Ishikawa (cell line): Measurements from ENCODE around the gene KLK12.

Source experiments
- CEBPB ChIP-seq: IDR thresholded peaks from 2 replicates; pipeline ENCODE4 v1.6.1; 2012
- CREB1 ChIP-seq: IDR thresholded peaks from 2 replicates; pipeline ENCODE4 v1.6.1; 2012; ENCODE audit warnings: low read depth
- EGR1 ChIP-seq: IDR thresholded peaks from 2 replicates; pipeline ENCODE4 v1.6.1; 2012
- EP300 ChIP-seq: IDR thresholded peaks from 2 replicates; pipeline ENCODE4 v1.6.1; 2012; ENCODE audit warnings: borderline replicate concordance
- RAD21 ChIP-seq: IDR thresholded peaks from 2 replicates; pipeline ENCODE4 v1.6.1; 2012; ENCODE audit warnings: low read depth
- TAF1 ChIP-seq: IDR thresholded peaks from 2 replicates; pipeline ENCODE4 v1.6.1; 2012; ENCODE audit warnings: low read depth, mild to moderate bottlenecking
- TCF12 ChIP-seq: IDR thresholded peaks from 2 replicates; pipeline ENCODE4 v1.6.1; 2012; ENCODE audit warnings: low read depth
- TEAD4 ChIP-seq: IDR thresholded peaks from 2 replicates; pipeline ENCODE4 v1.6.1; 2012
- ZBTB7A ChIP-seq: IDR thresholded peaks from 2 replicates; pipeline ENCODE4 v1.6.1; 2012; ENCODE audit warnings: low read depth
- TF ChIP-seq, protein P1 (sequence below): IDR thresholded peaks from 2 replicates; pipeline ENCODE4 v1.6.1; 2012; ENCODE audit warnings: low read depth, mild to moderate bottlenecking
- TF ChIP-seq, protein P2 (sequence below): IDR thresholded peaks from 2 replicates; pipeline ENCODE4 v1.6.1; 2012

DNA sequence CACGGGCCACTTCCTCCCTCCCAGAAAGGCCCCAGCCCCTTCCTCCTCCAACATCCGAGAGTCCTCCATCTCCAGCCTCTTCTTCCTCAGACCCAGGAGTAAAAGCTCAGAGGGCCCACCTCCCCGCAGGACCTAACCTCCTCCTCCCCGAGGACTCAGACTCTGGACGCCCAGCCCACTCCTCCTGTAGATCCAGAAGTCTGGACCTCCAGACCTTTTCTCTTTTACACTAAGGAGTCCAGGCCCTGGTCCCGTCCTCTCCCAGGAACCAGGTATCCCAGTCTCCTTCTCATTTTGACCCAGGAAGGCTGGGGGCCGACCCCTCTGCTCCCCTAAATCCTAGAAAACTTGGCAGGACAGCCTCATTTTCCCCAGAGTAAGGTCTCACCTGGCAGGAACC lies 31.5 kb downstream of the KLK12 start:
- TF ChIP-seq RAD21 (no peak), CREB1 (no peak), EGR1 (no peak), ZBTB7A (no peak), CEBPB (no peak), TEAD4 (no peak), TAF1 (no peak), EP300 (no peak), TCF12 (no peak)
- TF ChIP-seq, protein P1, sequence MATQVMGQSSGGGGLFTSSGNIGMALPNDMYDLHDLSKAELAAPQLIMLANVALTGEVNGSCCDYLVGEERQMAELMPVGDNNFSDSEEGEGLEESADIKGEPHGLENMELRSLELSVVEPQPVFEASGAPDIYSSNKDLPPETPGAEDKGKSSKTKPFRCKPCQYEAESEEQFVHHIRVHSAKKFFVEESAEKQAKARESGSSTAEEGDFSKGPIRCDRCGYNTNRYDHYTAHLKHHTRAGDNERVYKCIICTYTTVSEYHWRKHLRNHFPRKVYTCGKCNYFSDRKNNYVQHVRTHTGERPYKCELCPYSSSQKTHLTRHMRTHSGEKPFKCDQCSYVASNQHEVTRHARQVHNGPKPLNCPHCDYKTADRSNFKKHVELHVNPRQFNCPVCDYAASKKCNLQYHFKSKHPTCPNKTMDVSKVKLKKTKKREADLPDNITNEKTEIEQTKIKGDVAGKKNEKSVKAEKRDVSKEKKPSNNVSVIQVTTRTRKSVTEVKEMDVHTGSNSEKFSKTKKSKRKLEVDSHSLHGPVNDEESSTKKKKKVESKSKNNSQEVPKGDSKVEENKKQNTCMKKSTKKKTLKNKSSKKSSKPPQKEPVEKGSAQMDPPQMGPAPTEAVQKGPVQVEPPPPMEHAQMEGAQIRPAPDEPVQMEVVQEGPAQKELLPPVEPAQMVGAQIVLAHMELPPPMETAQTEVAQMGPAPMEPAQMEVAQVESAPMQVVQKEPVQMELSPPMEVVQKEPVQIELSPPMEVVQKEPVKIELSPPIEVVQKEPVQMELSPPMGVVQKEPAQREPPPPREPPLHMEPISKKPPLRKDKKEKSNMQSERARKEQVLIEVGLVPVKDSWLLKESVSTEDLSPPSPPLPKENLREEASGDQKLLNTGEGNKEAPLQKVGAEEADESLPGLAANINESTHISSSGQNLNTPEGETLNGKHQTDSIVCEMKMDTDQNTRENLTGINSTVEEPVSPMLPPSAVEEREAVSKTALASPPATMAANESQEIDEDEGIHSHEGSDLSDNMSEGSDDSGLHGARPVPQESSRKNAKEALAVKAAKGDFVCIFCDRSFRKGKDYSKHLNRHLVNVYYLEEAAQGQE = no peak
- TF ChIP-seq, protein P2, sequence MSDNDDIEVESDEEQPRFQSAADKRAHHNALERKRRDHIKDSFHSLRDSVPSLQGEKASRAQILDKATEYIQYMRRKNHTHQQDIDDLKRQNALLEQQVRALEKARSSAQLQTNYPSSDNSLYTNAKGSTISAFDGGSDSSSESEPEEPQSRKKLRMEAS = no peak
